ENCODE results near the gene PCYT1B.
"Not testable (repeated sequence)": the region's sequence is repeated elsewhere in the genome, so short reads cannot be mapped to it uniquely, and the experiment has no call there.

The PCYT1B gene

DNA sequence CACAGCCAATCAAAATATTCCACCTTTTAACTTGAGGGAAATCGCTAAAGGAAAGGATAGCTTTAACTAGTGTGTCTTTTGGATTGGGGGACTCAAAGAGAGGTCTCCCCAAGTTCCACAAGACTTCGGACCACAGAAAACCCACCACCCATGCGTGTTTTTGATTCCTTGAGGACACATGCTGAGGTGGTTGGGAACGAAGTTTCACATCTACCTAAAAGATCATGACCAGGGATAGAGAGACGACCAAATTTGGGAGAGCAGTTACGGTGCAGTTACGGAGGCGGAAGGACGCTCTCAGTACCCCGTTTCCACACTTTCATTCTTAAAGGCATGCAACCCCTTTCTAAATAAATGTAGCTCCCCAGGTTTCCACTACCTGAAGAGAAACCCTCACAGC is 1.1 kb downstream of the PCYT1B start:
- no peak for DNase-seq (ENCODE audit: low read depth)

DNA sequence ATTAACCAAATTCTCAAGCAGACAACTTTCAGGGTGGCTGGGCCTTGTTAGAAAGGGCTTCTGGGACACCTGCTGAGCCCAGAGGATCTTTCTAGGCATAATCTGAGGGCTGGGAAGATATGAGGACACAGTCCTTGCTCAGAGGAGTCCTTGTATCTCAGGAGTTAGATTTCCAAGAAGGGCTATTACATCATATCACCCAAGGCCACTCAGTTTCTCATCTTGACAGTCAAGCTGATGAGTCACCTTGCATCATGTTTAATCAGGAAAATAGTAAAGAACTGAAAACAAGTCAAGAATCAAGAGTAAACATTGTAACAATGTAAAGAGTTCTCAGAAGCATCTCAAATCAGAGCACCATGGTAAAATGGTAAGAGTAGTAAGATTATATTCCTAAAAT is 4.0 kb downstream of the PCYT1B start:
- DNase-seq (ENCODE audit: low read depth), result no peak

DNA sequence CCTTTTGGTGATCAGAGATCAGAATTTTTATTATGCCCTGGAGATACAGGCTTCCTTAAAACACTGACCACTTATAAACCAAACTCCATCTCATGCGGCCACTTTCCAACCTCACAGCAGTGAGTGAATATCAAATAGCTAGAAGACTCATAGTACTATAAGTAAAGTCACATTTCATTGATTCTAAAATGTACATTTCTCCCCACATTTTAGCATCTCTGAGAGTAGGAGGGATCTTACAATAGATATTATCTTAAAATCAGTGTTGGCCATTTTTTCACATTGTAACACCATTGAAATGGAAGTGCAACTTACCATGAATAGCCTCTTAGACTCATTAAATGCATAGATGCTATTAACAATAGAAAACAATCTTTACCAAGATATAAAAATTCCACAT is 17.4 kb downstream of the PCYT1B start:
- no peak for DNase-seq (ENCODE audit: low read depth)

DNA sequence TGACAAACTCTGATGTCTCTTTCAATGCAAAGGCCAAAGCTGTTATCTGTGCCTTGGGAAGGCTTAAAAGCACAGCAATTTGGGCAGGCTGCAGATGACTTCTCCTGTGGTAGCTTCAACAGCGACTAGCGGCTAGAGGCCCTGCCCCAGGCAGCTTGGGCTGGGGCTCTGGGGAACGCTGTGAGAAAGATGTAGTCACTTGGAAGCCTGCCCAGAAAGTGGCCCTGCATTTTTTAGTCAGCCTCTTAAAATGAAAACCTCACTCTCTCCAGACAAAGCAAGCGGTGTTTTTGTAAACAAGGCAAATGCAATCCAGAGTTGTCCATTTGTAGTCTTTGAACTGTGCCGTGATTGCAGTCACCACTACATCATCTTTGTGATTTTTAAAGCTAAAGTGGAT is 27.5 kb downstream of the PCYT1B start:
- DNase-seq (ENCODE audit: low read depth), result no peak

DNA sequence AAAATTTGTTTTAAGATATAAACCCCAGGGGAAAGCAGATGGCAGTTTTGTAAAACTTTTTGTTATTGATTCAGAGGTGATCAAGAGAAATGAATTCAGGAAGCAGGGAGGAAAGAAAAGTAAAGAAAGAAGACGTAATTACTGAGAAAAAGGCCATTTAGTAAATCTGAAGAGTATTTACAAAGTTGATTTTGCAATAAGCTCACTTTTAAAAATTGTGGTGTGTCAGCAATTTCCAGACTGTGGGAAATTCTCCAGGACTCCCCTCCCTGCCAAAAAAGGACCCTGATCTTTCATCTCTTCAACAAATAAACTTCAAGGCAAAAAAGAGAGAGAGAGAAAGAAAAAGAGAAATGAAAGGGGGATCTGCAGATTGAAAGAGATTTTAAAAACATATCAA is 36.6 kb downstream of the PCYT1B start:
- no peak for DNase-seq (ENCODE audit: low read depth)

DNA sequence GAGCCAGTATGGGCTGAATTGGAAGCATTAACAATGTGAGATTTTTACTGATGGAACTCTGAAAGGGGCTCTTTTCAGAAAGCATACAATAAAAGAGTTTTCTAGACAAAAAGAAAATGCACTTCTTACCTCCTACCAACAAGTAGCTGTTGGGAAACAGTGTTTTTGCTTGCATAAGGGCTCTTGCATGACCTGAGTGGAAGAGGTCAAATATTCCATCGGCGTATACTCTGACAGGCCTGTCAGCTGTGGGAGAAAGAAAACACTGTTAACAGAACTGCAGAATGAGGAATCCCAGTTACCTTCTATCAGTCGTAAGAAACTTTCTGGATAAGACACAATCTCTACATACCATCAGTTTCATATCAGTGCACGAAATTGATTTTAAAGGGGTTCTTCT is 39.5 kb downstream of the PCYT1B start:
- no peak for DNase-seq (ENCODE audit: low read depth)

DNA sequence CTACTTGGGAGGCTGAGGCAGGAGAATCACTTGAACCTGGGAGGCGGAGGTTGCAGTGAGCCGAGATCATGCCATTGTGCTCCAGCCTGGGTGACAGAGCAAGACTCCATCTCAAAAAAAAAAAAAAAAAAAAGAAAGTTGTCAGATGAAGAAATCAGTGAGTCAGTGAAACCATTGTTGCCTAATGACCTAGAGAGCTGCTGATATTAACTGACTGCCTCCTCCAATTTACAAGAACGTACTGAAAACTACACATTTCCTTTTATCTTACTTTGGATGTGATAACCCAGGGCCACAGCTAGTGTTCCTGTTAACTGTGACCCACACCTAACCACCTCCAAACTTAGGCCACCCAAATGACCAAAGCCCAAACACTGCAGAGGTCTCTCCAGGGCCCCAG is 41.2 kb downstream of the PCYT1B start:
- DNase-seq (ENCODE audit: low read depth), result not testable (repeated sequence)

DNA sequence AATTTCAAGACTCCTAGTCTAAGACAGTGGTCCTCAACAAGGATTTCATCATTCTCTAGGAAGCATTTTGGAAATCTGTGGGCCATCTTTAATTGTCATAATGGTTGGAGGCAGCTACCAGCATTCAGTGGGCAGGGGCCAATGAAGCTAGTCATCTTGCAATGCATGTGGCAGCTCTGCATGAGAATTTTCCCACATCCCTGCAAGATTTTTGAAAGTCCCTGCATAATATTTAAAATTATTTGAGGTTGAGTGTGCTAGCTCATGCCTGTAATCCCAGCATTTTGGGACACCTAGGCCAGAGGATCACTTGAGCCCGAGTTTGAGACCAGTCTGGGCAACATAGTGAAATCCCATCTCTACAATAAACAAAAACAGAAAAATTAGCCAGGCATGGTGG is 44.0 kb downstream of the PCYT1B start:
- DNase-seq (ENCODE audit: low read depth), result no peak

DNA sequence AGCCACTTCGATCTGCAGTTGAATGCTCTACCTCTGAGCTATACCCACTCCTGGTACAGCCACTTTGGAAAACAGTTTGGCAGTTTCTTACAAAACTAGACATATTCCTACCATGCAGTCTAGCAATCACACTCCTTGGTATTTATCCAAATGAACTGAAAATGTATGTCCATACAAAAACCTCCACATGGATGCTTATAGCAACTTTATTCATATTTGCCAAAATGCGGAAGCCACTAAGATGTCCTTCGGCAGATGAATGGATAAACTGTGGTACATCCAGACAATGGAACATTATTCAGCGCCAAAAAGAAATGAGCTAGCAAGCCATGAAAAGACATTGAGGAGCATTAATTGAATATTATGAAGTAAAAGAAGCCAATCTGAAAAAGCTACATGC is 45.3 kb downstream of the PCYT1B start:
- no peak for DNase-seq (ENCODE audit: low read depth)

DNA sequence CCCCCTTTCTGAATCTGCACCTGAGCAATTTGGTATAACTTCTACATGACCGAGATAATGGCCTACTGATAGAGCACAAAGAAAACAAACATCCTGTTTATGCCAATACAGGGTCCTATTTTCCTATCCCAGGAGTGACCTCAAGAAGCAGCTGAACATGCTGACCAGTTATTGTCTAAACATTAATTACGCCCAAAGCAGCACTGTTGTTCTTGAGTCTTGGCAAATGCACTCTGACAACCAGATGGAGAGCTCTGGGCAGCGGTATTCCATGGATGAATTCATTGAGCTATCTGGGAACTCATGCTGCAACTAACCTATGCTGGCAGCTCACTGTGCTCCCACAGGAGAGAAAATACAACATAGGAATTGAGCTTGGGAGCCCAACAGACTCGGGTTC is 52.6 kb downstream of the PCYT1B start:
- DNase-seq (ENCODE audit: low read depth), result no peak

DNA sequence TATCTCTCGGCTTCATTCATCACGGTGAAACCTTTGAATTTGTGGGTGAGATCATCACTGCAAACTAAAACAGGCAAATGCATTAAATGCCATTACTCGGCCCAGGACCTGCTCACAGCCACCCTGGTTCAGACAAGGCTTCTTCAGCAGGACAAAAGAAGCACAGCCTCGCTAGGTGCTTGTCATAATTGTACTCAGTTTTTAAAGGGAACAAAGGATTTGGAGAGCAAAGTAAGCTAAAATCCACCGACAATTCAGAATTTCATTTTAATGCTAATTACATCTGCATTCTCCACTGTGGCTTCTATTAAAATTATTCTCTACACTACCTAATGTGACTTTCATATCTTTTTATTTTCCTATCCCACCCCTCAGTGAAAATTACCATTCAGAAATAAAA is 57.0 kb downstream of the PCYT1B start:
- DNase-seq (ENCODE audit: low read depth), result no peak

DNA sequence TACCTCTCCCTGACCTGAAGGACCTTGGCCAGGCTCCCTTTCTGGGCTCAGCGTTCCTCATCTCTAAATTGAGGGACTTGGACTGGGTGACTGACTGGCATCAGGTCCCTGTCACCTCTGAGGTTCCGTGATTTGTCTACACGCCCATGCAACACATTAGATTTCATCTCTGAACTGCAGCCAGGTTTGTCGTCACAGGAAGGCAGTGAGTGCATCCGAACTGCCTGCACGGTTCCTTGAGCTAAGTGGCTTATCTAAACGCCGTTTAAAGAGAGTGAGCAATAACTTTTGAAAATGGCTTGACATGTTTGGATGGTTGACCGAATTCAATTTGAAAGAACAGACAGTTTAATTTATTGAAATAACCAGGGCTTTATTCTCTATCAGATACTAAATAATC is 70.1 kb downstream of the PCYT1B start:
- DNase-seq (ENCODE audit: low read depth), result no peak

DNA sequence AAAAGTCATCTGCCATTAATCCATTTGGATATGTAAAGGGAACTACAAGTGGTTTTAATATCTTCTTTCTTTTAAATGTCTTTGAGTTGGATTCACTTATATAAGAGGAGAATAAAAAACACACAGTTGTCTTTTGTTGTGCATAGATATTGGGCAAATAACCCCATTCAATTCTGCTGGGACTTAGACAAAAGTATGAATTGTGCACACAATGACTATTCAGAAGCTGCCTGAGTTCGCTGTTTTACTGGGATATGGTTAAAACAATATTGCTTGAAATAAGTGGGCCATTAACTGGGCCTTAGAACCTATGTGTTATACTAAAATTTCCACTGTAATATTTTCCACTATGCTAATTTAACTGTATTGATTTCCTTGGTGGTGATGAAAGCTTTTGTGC is 71.7 kb downstream of the PCYT1B start:
- DNase-seq (ENCODE audit: low read depth), result no peak

DNA sequence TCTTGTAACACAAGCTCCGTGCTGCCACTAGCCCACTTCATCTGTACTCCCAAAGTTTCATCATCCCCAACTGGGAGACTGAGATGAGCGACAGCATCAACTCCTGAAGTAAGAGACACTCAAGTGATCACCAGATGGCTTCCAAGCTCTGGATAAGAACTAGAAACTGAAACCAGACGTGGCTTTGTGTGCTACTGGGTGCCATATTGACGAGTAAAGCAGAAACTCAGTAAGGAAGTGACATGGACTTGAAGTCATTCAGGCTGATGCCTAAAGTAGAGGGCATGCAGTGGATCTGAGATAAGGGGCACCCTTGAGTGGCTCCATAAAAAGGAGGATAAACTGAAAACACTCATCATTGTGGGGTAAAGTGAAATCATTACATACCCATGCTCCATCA is 72.4 kb downstream of the PCYT1B start:
- DNase-seq (ENCODE audit: low read depth), result no peak

DNA sequence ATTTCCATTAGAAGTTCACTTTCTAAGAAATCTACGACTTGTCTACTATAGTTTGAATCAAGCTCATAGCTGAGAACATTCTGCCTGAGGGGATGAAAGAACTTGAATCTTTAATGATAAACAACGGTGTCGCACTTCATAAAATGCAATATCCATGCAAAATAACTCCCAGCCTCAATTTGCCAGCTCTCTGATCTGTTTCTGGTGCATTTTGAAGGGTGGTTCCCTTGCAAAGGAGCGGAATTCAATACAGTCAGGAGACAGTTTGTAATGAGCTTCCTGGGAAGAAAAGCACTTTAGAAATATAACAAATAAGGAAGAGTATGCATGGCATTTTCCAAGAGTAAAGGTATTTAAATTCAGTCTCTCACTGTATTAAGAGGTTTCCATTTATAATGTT is 80.0 kb downstream of the PCYT1B start:
- no peak for DNase-seq (ENCODE audit: low read depth)

DNA sequence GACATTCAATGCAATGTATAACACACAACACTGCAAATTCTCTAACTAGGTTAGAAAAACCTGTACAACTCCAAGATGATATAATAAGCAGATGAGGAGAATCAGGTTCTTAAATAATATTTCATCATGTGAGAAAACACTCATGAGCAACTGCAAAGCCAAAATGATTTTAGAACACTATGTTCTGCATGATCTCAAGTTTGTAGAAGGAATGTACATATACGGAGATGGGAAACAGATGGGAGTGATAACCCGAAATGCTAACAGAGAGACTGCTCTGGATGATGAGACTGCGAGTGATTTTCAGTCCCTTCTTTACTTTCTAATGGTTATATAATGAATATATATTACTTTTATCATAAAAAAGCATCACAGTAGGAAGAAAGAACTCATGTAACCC is 80.9 kb downstream of the PCYT1B start:
- no peak for DNase-seq (ENCODE audit: low read depth)

DNA sequence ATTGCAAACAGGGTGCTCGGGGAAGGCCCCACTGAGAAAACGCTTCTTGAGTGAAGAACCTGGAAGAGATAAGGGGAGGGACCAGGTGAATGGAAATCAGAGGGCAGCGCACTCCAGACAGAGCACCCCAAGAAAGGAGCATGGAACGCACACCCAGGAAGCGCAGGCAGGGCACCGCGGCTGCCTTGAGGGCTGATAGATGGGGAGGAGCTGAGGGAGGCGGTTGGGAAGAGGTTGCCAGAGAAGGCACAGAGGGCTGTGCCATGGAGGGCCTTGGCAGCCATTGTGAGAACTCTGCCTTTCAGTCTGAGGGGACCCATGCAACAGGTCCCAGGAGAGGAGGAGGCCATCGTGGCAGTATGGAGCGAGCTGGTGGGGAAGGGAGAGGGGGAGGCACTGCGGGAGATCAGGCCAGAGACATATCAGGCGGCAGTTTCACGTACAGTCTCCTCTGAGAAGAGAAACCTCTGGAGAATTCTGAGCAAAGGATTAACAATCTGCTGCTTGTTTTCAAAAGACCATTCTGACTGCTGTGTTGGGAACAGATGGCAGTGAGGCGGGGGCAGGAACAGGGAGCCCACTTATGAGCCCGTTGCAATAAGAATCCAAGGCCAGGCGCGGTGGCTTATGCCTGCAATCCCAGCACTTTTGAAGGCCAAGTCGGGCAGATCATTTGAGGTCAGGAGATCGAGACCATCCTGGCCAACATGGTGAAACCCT is 83.7 kb downstream of the PCYT1B start:
- DNase-seq (ENCODE audit: low read depth), result no peak

DNA sequence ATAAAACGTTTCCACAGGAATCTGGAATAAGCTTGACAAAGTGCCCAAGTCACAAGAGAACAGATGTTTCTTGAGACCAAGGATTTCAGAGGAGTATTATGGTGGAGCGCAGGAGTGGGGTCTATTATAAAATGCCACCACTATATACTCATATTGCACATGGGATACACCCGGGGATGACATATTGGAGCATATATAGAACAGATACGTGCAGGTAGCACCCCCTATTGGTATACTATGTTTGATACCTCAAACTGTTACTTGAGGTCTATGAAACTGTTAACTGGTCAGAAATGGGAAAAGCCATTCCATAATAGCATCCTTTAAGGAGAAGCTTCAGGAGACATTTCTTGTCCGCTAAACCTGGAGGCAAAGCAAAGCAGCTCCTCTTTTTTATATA is 86.0 kb downstream of the PCYT1B start:
- no peak for DNase-seq (ENCODE audit: low read depth)

DNA sequence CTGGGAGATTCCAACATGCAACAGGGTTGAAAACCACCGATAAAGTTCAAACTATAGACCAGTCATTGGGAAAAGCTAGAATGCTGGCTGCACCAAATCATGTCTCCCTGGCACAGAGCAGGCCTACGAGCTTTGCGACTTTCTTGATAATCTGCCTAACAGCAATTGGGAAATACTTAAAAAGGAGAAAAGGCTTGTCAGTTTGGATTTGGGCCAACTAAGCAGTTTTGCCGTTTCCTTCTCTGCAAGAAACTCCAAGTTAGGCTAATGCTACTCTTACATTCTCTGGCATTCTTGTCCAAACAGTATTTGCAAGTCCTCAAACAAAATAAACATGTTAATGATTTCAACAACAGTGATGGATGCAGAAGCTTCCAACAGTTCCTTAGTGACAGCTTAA is 94.1 kb downstream of the PCYT1B start:
- DNase-seq (ENCODE audit: low read depth), result no peak

DNA sequence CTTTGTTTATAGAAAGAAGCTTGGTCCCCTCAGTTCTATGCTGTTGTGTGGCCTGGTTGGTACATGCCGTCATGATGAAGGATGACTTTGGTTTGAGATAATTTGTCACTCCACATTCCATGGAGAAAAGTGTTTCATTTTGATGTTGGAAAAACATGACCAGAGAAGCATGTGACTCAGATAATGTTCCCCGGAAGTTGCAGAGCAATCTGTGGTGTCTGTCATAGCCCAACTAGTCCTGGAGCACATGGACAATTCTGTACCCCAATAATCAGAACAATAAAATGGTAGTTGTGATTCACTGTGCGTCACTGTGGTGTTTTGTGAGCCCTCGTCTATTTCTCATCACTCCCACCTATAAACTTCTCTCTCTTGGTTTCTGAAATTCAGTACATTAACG is 97.0 kb downstream of the PCYT1B start:
- no peak for DNase-seq (ENCODE audit: low read depth)

DNA sequence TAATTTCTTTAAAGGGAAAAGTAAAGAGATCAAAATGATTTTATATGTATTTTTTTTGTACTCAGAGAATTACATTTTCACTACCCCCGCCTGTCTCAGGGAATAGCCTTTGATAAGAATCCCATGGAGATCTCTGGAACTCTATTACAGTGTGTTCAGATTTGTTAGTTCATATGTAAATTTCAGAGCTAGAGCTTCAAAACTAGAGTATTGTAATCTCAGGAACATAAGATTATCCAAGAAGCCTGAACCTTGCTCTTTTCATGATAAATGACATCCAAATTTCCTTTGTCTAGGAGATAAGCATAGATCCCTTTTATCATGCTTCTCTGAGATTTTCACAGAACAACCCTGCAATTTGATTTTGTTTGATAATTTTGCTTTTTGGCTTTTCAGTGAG is 99.2 kb downstream of the PCYT1B start:
- DNase-seq (ENCODE audit: low read depth), result no peak

DNA sequence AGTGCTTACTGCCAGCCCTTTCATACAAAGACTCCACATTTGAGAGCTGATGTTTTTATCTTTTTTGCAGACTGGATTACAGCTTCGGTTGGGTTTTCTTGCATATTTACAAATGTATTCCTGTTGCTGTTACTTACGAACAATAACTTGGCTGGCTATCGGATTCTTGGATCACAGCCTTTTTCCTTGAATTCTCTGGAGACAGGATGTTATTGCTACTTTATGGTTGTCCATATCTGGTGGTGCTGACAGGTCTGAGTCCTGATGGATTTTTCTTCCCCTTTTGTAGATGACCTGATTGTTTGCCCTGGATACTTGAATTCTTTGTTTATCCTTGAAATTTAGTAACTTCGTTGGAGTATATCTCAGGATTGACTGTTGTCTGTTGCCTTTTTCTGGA is 104.4 kb downstream of the PCYT1B start:
- DNase-seq (ENCODE audit: low read depth), result no peak

DNA sequence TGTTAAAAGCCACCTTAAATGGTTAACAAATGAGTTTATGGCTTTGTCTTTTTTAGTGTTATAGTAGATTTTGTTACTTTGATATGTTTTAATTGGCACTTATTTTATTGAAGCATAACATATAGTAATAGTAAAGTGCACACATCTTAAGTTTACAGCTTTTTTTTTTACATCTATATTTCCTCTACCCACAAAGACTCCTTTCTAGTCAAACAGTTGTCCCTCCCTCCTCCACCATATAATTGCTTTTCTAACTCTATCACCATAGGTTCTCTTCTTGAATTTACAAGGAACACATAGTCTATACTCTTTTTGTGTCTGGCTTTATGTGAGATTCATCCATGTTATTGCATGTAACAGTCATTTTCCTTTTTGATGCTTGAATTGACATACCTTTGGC is 110.6 kb downstream of the PCYT1B start:
- DNase-seq (ENCODE audit: low read depth), result no peak

DNA sequence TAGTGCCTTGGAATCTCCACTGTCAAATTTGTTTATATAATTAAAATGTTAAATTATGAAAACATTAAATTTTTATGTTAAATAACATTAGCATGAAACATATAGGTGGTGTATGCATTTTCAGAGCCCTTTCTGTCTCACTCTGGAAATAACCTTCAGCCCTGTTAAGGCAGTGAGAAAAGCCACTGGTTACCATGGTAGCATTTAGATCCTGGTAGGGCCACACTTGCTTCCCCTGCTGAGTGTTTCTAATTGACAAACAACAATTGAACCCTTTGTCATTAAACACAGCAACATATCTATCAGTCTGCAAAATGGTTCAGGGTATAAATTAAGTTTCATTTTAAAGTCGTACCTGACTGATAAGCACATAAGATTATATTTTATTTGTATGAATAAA is 118.5 kb downstream of the PCYT1B start:
- no peak for DNase-seq (ENCODE audit: low read depth)

DNA sequence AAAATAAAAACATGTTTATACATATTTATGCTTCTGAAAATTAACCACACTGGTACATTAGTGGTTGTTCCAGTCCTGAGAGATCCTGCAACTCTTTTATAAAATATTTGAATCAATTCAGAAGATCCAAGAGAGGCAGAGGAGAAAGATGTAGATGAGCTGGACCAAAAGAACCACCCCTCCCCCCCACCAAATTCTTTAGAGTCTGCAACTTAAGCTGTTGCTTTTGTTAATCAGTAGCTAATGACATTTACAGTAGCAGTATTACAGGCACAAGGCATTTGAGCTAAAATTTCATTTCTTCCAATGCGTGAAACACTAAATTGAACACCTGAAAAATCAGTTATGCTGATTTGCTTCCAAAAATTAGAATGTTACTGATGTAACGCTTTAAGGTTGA is 120.5 kb downstream of the PCYT1B start:
- DNase-seq (ENCODE audit: low read depth), result no peak

All from activated T-helper 9 cell treated with anti-CD3 and anti-CD28 coated beads, Interleukin-2, amount 50 U/mL, for 16 hours (primary cell).